NCI-H2227 treated with DMSO at 0.1 percent for 48 hours (cell line): ENCODE measurements around the gene EPHB6.

ENCODE experiments used
- DNase-seq: peaks from one replicate; lab custom pipeline; 2025; lab: John Stamatoyannopoulos, UW

Gene EPHB6

DNA sequence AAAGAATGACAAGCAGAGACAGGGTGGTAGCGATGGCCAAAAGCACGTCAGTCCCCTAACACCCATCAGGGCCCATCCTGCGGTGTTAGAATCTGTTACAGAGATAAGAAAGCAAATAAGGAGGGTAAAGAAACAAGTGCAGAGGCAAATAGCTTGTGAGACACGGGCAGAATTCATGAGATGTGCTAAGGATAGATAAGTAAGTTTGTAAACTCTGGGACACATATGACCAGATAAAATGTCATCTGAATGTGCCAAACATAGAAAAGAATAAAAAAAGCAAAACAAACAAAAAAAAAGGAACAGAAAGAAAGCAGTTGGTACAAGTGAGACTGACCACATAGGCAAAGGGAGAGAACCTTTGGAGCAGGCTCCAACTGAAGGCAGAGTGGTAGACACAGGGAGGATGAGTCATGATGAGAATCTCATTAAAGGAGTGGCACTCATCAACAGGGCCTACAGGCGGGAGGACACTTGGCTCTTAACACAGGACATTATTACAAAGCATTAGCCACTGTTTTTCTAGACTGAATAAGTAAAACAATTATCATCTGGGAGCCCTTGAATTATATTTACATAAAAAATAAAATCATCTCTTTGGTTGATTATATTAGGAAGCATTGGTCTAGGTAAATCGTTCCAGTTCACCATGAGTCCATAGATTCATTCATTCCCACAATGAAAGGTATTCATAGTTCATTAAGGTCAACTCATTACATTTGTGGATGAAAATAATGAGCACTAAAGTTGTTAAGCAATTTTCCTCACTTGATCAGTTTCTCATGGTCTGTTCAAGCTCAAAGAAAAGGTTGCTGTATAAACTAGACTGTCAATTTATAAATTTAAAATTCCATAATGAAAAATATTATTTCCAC, 21.5 kb upstream of the EPHB6 start:
- DNase-seq, result no peak

DNA sequence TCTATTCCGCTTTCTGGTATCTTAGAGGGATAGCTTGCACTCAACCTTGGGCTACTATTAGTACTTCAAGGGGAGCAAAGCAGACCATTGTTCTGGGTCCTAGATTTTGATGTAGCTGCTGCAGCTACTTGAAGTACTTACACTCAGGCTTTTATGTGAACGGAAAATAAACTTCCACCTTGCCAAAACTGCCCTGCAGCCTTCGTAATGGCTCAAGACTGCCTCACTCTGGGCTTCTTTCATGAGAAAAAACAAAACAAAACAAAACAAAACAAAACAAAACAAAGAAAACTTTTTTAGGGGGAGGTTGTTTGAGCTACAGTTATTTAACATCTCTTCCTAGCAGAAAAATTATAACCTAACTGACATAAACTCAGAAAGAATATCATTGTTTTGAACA, 19.4 kb upstream of the EPHB6 start:
- no peak for DNase-seq

DNA sequence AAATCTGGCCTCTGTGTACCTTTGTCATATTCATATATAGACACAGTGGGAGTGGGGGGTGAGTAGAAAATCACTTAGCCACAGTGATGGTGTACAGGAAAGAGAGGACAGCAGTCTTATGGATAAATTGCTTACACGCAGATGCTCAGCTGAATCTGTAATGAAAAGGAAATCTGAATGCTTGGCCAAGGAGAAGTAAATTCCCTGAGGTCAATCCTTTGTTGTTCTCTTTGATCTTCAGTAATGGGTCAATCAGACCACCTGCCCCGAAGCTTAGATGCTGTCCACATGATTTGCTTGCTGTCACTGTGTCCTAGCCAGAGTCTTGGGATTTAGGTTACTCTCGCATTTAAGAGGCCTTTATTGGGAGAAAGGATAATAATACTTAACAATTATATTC, 18.4 kb upstream of the EPHB6 start:
- DNase-seq, result no peak

DNA sequence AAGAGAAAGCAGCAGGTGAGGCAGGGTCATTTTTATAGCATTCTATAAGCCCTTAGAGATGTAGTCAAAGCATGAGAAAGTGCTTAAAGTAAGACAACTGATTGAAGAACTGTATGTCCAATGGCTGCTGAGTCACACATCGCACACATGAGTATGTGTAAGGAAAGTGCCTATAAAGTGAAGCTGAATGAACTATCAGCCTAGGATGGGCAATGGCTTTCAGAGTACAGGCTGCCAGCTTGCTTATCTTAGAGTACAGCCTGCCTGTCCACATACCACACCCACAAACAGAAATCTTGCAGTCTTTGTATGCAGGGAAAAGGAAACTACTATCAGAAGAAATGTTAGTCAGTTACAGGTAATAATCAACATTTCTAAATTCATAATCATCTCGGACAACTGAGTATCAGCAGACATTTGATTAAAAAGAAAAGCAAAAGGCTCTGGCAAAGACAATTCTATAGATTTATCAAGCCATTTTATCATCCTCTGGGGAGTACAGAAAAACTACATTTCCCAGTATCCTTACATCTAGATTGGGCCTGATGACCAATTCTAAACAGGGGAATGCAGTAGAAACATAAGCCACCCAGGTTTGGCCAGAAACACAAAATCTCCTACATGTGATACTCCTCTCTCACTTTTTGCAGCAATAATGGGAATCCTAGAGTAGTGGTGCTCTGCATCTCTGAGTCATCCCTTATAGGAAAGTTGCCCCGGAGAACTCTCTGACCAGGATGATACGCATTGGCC, 16.2 kb upstream of the EPHB6 start:
- no peak for DNase-seq

DNA sequence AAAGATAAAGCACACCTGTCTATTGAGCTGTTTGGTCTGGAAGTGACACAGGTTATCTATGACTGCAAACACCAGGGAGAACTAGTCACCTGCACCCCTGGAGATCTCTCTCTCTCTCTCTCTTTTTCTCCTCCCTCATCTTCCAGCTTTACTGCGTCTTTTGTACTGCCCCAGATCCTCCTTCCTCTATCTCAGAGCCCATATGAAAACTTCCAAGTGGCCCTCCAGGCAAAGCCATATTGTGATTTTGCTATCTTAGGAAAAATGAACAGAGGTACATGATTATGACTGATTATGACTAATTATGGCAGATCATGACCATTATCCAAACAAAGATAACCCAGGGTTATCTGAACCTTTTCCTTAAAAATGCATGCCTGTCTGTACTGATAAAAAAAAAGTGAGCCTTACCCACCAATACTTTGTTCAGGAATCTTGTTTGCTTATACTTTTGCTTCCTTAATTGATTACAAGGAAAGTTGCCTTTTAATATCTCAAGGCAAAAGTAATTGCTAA, 12.6 kb upstream of the EPHB6 start:
- no peak for DNase-seq

DNA sequence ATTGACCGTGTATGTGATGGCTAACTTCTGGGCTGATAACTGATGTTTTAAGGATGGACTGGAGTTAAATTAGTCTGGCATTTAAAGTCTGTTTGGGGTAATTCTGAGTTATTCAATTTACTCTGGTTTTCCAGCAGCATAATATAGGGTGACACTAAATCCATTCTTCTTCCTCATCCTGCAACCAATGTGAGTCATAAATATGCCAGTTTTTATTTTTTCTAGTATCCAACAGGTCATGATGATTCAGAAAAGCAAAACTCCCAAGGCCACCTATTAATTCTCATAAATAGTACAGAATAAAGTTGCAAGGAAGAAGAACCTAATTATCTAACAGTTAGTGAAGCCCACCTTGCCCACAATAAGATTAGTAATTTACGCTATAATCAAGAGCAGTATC, 7.5 kb upstream of the EPHB6 start:
- DNase-seq, result no peak

DNA sequence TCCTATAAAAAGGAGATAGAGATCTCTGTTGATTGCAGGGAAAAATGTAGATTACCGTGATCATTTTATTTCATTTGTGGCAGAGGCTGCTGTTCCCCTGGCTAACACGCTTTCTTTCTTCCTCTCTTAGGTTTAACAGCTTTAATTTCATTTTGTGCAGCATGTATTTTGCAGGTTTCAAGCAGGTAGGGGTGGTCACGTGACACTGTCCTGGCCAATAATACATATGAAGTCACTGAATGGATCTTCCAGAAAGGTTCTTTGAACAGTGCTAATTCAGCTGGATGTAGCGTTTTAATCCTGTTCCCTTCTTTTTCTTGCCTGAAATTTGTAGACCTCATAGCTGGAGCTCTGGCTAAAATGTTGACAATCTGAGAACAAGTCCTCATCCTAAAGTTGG, 3.6 kb upstream of the EPHB6 start:
- no peak for DNase-seq

DNA sequence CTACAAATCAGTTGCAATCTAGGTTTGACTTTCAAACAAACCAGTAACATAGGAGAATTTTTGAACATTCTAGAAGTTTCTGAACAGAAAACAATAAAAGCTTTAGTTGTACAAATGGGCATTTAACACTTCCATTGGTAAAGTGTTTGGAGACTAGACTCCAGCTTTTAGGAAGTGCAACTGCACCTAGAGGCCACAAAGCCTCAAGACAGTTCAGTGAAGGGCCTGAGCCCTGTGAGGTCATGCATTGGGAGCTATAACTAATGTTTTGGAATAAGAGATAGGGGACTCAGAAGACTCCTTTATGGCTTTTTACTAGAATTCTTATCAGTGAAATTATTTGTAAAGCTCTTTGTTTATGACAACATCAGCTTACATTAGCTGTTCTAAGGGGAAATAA, 3.0 kb upstream of the EPHB6 start:
- DNase-seq, result no peak

DNA sequence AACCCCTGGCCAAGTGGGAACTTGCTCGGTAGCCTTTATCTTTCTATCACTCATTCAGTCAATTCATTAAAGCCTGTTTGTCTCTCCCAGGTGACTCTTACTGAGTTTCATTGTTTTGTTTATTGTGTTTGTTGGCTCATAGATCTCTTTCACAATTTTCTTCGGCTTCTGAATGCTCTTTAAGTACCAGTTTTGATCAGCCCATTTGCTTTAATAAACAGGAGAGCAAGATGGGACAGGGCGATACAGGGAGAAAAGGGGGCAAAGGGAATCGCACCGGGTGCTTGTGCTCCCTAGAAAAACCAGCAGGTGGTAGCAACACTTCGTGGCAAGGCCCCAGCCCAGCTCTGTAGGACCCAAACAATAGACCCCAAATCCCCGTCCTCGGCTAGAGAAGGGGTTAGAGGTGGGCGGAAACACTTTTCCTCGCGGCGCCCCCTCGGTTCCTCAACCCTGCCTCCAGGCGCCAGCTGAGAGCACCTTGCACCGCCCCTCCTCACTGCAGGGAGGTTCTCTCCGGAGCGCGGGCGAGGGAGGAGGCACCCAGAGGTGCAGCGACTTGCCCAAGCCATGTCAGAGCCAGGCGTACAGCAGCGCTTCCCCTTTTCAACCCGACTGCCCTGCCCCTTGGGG, 1.0 kb upstream of the EPHB6 start:
- DNase-seq, result no peak

DNA sequence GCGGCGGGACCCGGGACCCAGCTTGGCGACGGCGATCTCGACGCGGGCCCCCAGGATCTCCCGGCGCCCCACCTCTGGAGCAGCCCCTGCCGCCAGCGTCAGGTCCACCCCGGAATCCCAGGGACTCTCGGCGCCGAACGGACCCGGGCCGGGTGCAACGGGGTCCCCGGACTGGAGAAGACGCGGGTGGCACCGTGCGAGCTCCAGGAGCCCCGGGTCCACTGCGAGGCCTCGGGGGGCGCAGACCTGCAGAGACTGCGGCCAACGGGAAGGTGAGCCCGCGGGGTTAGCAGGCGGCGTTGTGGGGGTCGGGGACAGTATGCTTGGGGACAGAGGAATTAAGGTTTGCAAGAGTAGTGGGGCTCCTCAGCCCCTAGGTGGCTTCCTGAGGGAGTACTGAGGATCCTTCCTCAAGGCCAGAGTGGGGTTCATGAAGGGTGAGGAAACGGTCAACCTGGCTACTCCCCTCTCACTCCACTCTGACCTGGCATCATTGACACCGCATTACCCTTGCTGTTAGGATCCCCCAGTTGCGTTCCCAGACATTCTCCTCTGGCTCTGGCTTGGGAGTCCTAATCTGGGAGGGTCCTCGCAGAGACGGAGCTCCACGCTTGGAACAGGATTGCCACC, 353 bp downstream of the EPHB6 start:
- DNase-seq, result no peak

DNA sequence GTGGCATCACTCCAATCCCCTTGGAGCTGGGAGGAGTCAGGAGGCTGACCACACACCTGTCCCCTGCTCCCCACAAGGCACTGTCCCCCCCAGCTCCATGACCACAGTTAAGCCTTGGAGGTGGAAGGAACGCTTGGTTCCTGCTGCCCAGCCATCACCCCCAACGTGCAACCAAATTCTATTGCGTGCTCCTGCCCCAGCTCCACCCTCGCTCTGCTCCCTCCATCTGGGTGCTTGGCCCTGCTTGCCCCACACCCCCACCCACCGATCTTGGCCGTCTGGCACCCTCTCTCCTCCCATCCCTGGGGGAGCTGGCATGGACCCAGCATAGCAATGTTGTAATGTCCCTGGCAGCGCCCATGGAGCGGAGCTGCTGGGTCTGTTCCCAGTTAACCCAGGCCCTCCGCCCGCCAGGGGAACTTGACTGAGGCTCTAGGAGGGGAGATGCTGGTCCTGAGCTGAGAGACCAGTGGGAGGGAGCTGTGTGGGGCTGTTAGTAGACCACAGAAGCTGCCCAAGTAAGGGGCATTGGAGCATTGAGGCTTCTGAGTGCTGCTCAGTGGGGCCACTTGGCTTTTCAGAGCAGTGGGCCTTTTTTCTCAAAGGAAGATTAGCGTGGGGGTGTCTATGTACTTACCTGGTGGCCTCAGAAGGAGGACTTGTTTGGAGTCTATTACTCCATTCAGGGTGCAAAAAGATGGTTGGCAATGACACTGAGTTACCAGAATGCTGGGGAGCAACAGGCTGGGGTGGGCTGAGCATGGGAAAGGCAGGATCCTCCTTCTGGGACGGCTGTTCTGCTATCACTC, 1.1 kb downstream of the EPHB6 start:
- no peak for DNase-seq

DNA sequence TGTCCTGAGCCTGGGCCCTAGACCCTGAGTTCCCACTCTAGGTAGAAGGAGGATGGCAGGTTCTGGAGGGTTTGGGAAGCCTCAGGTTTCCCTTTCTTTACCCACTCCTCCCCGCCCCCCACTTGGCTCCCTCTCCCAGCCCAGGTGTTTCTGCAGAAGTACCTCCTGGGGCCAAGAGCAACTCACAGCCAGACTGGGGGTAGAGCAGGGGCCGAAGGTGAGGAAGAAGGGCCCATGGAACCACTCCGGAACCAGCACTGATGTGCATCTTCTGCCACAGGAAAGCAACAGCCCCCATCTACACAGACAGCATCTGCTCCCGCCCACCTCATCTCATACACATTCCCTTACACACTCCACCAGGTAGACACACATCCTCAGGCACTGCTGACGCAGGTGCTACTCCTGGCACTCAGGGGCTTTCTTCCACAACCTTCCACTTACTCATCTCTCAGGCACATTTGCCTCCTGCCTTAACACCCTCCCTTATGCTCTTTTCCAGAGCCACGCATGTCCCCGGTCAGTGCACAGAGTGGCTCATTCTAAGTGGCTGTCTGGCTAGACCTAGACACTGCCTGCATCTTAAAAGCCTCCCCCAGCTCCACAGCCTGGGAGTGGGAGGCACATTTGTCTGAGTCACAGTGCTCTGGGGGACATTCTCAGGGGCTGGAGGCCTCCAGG, 1.8 kb downstream of the EPHB6 start:
- DNase-seq, result no peak

DNA sequence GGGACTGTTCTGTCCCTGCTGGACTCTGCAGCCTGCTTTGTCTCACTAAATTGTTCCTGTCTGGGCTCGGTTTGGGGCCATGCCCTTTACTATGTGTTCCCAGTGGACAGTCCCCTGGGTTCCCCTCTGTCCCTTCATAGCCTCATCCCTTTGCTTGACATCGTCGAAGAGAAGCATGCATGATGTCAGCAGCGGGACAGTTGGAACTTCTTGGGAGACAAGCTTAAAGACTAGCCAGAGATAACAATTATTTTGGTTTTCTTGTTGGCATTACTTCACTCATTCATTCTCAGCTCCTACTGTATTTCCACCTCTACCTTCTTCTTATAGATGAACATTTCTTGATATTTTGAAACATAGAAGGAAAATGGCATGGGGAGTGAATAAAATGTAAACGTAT, 2.7 kb downstream of the EPHB6 start:
- no peak for DNase-seq

DNA sequence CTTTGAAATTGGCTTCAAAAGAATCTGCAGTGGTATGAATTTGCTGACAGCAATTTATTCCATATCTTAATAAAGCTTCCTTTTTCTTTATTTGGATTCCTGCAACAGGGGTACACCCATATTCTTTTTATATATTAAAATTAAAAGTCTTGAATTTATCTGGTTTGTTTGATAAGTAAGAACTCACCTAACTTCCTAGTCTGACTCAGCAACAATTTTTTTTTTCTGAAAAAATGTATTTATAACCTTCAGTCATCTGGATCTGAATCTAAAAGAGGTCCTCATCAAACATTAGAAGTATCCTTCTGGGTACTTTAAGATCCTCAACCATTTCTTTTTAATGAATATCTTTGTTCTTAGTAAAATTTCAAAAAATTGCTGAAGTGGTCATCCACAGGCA, 4.5 kb downstream of the EPHB6 start:
- DNase-seq, result no peak

DNA sequence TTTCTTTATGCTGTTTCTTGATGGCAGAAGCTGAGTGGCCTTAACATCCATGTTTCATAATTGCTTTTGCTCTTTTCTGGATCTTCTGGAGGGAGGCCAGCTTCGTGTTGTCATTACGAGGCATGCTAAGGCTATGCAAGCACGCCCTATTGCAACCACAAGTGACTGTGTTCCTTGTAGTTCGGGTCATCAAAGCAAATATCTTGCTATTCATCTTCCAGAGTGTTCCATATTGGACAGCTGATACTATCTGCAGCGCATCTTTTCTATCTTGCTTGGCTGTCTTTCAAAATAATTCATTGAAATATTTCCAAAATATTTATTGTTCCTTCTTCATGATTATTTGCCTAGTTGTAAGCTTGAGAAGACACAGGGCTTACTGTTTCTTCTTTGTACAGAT, 5.0 kb downstream of the EPHB6 start:
- no peak for DNase-seq

DNA sequence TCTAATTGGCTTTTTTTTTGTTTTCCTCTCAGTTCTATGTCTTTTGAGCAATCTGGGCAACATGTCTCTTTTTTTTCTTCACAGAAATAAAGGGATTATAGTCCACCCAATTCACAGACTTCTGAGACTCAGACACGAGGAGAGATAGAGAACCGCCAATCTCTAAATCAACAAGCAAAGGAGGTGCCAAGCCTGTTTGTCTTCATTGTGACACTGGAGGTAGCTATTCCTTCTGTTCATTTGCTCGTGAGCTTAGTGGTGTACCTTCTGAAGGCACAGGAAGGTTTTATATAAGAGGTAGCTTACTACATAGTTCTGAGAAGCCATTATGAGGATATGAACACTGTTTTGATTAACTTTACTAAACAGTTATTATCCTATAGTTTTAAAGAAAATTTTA, 6.1 kb downstream of the EPHB6 start:
- DNase-seq, result no peak

DNA sequence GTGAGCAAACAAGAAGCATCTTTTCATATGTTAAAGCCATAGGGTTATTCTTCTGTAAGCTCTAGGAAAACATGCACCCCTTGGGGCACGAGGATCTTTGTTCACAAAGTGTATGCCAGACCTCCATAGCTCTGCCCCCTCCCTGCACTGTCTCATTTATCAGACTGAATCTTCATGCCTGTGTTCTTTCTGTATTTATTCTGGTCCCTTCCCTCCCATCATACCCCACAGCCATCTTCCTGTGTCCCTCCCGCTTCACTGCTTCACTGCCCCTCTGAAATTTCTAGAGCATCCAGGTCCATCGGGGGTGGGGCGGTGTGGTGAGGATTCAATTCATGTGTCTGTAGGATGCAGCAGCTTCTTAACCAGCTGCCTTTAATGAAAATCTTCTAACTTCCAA, 7.5 kb downstream of the EPHB6 start:
- no peak for DNase-seq

DNA sequence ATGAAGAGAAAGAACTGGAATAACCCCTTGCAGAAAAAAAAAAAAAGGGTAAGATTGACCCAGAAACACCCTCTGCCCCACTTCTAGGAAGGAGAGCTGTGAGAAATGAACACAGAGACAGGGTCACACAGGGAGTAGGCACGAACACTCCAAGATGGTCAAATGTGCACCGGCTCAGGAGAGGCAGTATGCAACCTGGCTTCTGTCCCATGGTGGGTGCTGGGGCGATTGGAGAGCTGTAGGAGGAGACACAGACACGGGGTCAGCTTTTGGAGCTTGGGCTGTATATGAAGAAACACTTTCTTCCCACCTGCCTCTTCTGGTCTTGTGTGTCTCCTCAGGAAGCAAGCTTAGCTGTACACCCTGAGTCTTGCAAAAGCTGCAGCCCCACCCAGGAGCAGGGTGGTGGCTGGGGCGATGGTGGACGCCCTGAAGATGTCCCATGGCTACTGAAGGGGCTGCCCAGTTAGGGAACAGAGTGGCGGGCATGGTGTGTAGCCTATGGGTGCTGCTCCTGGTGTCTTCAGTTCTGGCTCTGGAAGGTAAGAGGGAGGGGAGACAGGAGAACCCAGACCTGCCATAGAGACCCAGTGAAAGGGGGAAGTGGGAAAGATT, 8.0 kb downstream of the EPHB6 start:
- no peak for DNase-seq

DNA sequence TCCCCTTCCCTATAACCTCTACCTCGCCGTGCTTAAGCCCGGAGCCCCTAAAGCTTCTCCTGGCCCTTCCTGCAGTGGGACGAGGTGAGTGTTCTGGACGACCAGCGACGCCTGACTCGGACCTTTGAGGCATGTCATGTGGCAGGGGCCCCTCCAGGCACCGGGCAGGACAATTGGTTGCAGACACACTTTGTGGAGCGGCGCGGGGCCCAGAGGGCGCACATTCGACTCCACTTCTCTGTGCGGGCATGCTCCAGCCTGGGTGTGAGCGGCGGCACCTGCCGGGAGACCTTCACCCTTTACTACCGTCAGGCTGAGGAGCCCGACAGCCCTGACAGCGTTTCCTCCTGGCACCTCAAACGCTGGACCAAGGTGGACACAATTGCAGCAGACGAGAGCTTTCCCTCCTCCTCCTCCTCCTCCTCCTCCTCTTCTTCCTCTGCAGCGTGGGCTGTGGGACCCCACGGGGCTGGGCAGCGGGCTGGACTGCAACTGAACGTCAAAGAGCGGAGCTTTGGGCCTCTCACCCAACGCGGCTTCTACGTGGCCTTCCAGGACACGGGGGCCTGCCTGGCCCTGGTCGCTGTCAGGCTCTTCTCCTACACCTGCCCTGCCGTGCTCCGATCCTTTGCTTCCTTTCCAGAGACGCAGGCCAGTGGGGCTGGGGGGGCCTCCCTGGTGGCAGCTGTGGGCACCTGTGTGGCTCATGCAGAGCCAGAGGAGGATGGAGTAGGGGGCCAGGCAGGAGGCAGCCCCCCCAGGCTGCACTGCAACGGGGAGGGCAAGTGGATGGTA, 9.2 kb downstream of the EPHB6 start:
- DNase-seq, result no peak
